Hepatocyte (in vitro differentiated cells): ENCODE measurements around the gene KIAA1217. TPM values are rescaled to one million over a fixed set of nuclear protein-coding genes. Genes with fewer than 3 reads are reported as not detected.

Experiments
- DNase-seq: peaks from one replicate; pipeline ENCODE4 v3.0.0-alpha.2; 2016; ENCODE audit warnings: low spot score
- H2AFZ ChIP-seq: fragments of 200-600 bp; sonication (generic); 2 replicates; pipeline ENCODE4 v1.6.0; 2016; ENCODE audit warnings: antibody characterized with exemption, mild to moderate bottlenecking
- H3K27ac ChIP-seq: fragments of 200-600 bp; sonication (generic); 2 replicates; pipeline ENCODE4 v1.5.1; 2016; ENCODE audit warnings: mild to moderate bottlenecking
- H3K27me3 ChIP-seq: fragments of 200-600 bp; sonication (generic); 2 replicates; pipeline ENCODE4 v1.6.1; 2016
- H3K36me3 ChIP-seq: fragments of 200-600 bp; sonication (generic); replicated peaks from 2 replicates; pipeline ENCODE4 v1.5.1; 2016; ENCODE audit warnings: low read depth; ENCODE audit not compliant: insufficient read depth
- H3K4me1 ChIP-seq: fragments of 200-600 bp; sonication (generic); 2 replicates; pipeline ENCODE4 v1.5.1; 2016; ENCODE audit warnings: mild to moderate bottlenecking, moderate library complexity; ENCODE audit not compliant: insufficient read depth
- H3K4me2 ChIP-seq: fragments of 200-600 bp; sonication (generic); 2 replicates; pipeline ENCODE4 v1.6.0; 2016
- H3K4me3 ChIP-seq: fragments of 200-600 bp; sonication (generic); 2 replicates; pipeline ENCODE4 v1.5.1; 2016; ENCODE audit warnings: mild to moderate bottlenecking
- H3K79me2 ChIP-seq: fragments of 200-600 bp; sonication (generic); 2 replicates; pipeline ENCODE4 v1.6.0; 2017; ENCODE audit warnings: mild to moderate bottlenecking
- H3K9me2 ChIP-seq: fragments of 200-600 bp; sonication (generic); replicated peaks from 2 replicates; pipeline ENCODE4 v1.6.0; 2017; ENCODE audit warnings: mild to moderate bottlenecking; ENCODE audit not compliant: insufficient read depth
- H3K9me3 ChIP-seq: fragments of 200-600 bp; sonication (generic); 2 replicates; pipeline ENCODE4 v1.5.1; 2016; ENCODE audit warnings: low read depth, mild to moderate bottlenecking
- H4K20me1 ChIP-seq: fragments of 200-600 bp; sonication (generic); 2 replicates; pipeline ENCODE4 v1.6.0; 2016; ENCODE audit warnings: mild to moderate bottlenecking; ENCODE audit not compliant: insufficient read depth, poor library complexity, severe bottlenecking
- CTCF ChIP-seq: fragments of 200-600 bp; sonication (generic); IDR thresholded peaks from 2 replicates; pipeline ENCODE4 v1.5.1; 2016; ENCODE audit warnings: antibody characterized with exemption, mild to moderate bottlenecking; ENCODE audit not compliant: poor library complexity
- EZH2 ChIP-seq: fragments of 200-600 bp; sonication (generic); IDR thresholded peaks from 2 replicates; pipeline ENCODE4 v1.6.1; 2016; ENCODE audit warnings: antibody characterized with exemption, mild to moderate bottlenecking, borderline replicate concordance
- EZH2phosphoT487 ChIP-seq: fragments of 200-600 bp; sonication (generic); IDR thresholded peaks from one replicate; pipeline ENCODE4 v1.6.1; 2018; ENCODE audit warnings: antibody characterized with exemption, mild to moderate bottlenecking, low read depth, moderate library complexity; ENCODE audit not compliant: unreplicated experiment, severe bottlenecking
- WGBS: methylation state at CpG from one replicate; pipeline ENCODE4 v1.1.6; 2016; ENCODE audit warnings: low lambda C conversion rate; ENCODE audit errors: missing lambda C conversion rate; 5-methylcytosine and 5-hydroxymethylcytosine counted together
- polyA plus RNA-seq: library from polyadenylated mRNA; unstranded; fragments of >200 nt; fragmentation: Nextera tagmentation; extraction: Ambion mirVana; gene quantifications from 2 replicates; pipeline ENCODE4 v1.2.1, GENCODE V29; 2016
- total RNA-seq: library from RNA; depleted of rRNA; stranded (reverse); fragments of >200 nt; gene quantifications from 2 replicates; pipeline ENCODE4 v1.2.3, GENCODE V29; 2014

Gene KIAA1217
- total and polyA plus RNA-seq, 2 experiments from 2014 or later: 31.6 to 33.2 TPM

GRCh38 chr10:24552346-24553016, 343.5 kb downstream of the KIAA1217 start:
- no peaks in the 10 kb centered on the region for H3K9me2 ChIP-seq
- TF ChIP-seq EZH2: no peak
- TF ChIP-seq EZH2phosphoT487: no peak
- no peak for TF ChIP-seq CTCF
- no peaks in the 10 kb centered on the region for H3K79me2 ChIP-seq
- H3K4me2 ChIP-seq: no peak overlapping the region
- no peak overlapping the region for H2AFZ ChIP-seq
- no peaks in the 10 kb centered on the region for H3K36me3 ChIP-seq
- H4K20me1 ChIP-seq: no peaks in the 10 kb centered on the region
- no peaks in the 10 kb centered on the region for H3K9me3 ChIP-seq
- H3K27me3 ChIP-seq: no peaks in the 10 kb centered on the region
- peak; percentile 79 for DNase-seq
- no peak overlapping the region for H3K4me3 ChIP-seq
- H3K4me1 ChIP-seq: peaks cover 4% of the 10 kb centered on the region
- 67% methylated on average over 21 of the region's 22 CpGs for WGBS
- no peak overlapping the region for H3K27ac ChIP-seq

GRCh38 chr10:24553051-24553612, 344.2 kb downstream of the KIAA1217 start:
- H3K36me3 ChIP-seq: no peaks in the 10 kb centered on the region
- no peak overlapping the region for H3K27ac ChIP-seq
- DNase-seq: no peak
- no peak overlapping the region for H3K4me2 ChIP-seq
- no peaks in the 10 kb centered on the region for H3K9me2 ChIP-seq
- H3K9me3 ChIP-seq: no peaks in the 10 kb centered on the region
- no peaks in the 10 kb centered on the region for H3K27me3 ChIP-seq
- H3K4me3 ChIP-seq: no peak overlapping the region
- H3K4me1 ChIP-seq: peaks cover 4% of the 10 kb centered on the region
- no peaks in the 10 kb centered on the region for H3K79me2 ChIP-seq
- WGBS: 81% methylated on average over 10 of the region's 10 CpGs
- no peak overlapping the region for H2AFZ ChIP-seq
- TF ChIP-seq CTCF (no peak), EZH2phosphoT487 (no peak), EZH2 (no peak)
- H4K20me1 ChIP-seq: no peaks in the 10 kb centered on the region

GRCh38 chr10:24554036-24554435, 345.1 kb downstream of the KIAA1217 start:
- Histone ChIP-seq H3K9me3 (no peaks in the 10 kb centered on the region), H3K79me2 (no peaks in the 10 kb centered on the region), H3K4me3 (no peak overlapping the region), H3K4me1 (peaks cover 4% of the 10 kb centered on the region), H4K20me1 (no peaks in the 10 kb centered on the region), H2AFZ (no peak overlapping the region), H3K27ac (no peak overlapping the region), H3K9me2 (no peaks in the 10 kb centered on the region), H3K36me3 (no peaks in the 10 kb centered on the region), H3K4me2 (no peak overlapping the region), H3K27me3 (no peaks in the 10 kb centered on the region)
- no peak for DNase-seq
- TF ChIP-seq CTCF (no peak), EZH2phosphoT487 (no peak), EZH2 (no peak)
- 83% methylated on average over 7 of the region's 7 CpGs for WGBS
